MM.1S (cell line): ENCODE data around the gene COPG1.

Experiments used
- DNase-seq: peaks from one replicate; pipeline ENCODE4 v3.0.0-alpha.2; 2015
- H2AFZ ChIP-seq: fragments of 300-600 bp; sonication (generic); 2 replicates; pipeline ENCODE4 v1.6.0; 2016; ENCODE audit warnings: antibody characterized with exemption, low read length
- H3F3A ChIP-seq: fragments of 300-600 bp; sonication (generic); 2 replicates; pipeline ENCODE4 v1.6.1; 2016; ENCODE audit warnings: mild to moderate bottlenecking, antibody characterized with exemption, low read length, moderate library complexity, mixed read lengths; ENCODE audit not compliant: insufficient read depth
- H3K27ac ChIP-seq: fragments of 300-600 bp; sonication (generic); 2 replicates; pipeline ENCODE4 v1.5.1; 2016; ENCODE audit warnings: mild to moderate bottlenecking, low read length
- H3K27me3 ChIP-seq: fragments of 300-600 bp; sonication (generic); replicated peaks from 2 replicates; pipeline ENCODE4 v1.6.0; 2016; ENCODE audit warnings: low read length; ENCODE audit not compliant: insufficient read depth
- H3K36me3 ChIP-seq: fragments of 300-600 bp; sonication (generic); replicated peaks from 2 replicates; pipeline ENCODE4 v1.6.1; 2016; ENCODE audit warnings: mild to moderate bottlenecking, low read length, mixed read lengths; ENCODE audit not compliant: insufficient read depth
- H3K4me1 ChIP-seq: fragments of 300-600 bp; sonication (generic); 2 replicates; pipeline ENCODE4 v1.6.1; 2016; ENCODE audit warnings: low read length, mixed read lengths
- H3K4me2 ChIP-seq: fragments of 300-600 bp; sonication (generic); 2 replicates; pipeline ENCODE4 v1.6.0; 2016; ENCODE audit warnings: low read depth, low read length
- H3K4me3 ChIP-seq: fragments of 300-600 bp; sonication (generic); 2 replicates; pipeline ENCODE4 v1.5.1; 2016; ENCODE audit warnings: low read length, mixed read lengths
- H3K79me2 ChIP-seq: fragments of 300-600 bp; sonication (generic); 2 replicates; pipeline ENCODE4 v1.6.1; 2016; ENCODE audit warnings: mixed run types, low read length, mixed read lengths
- H3K9ac ChIP-seq: fragments of 300-600 bp; sonication (generic); 2 replicates; pipeline ENCODE4 v1.6.1; 2016; ENCODE audit warnings: low read length, mixed read lengths
- H3K9me2 ChIP-seq: fragments of 300-600 bp; sonication (generic); replicated peaks from 2 replicates; pipeline ENCODE4 v1.6.1; 2016; ENCODE audit warnings: mild to moderate bottlenecking, low read length, mixed read lengths; ENCODE audit not compliant: insufficient read depth
- H3K9me3 ChIP-seq: fragments of 300-600 bp; sonication (generic); replicated peaks from 2 replicates; pipeline ENCODE4 v1.6.1; 2016; ENCODE audit warnings: mild to moderate bottlenecking, low read length, mixed read lengths; ENCODE audit not compliant: insufficient read depth
- H4K20me1 ChIP-seq: fragments of 300-600 bp; sonication (generic); 2 replicates; pipeline ENCODE4 v1.6.1; 2016; ENCODE audit warnings: mild to moderate bottlenecking, low read length, moderate library complexity, mixed read lengths; ENCODE audit not compliant: insufficient read depth
- EZH2 ChIP-seq: fragments of 300-600 bp; sonication (generic); optimal IDR thresholded peaks from 2 replicates; pipeline ENCODE3; 2017; ENCODE audit warnings: low read depth, mild to moderate bottlenecking, antibody characterized with exemption, low read length, mixed read lengths
- EZH2phosphoT487 ChIP-seq: fragments of 300-600 bp; sonication (generic); IDR thresholded peaks from 2 replicates; pipeline ENCODE4 v1.6.1; 2018; ENCODE audit warnings: antibody characterized with exemption, low read length
- TF ChIP-seq, protein P1 (sequence below): fragments of 300-600 bp; sonication (generic); IDR thresholded peaks from 2 replicates; pipeline ENCODE4 v1.5.1; 2016; ENCODE audit warnings: antibody characterized with exemption, low read length, mixed read lengths

Gene COPG1

DNA sequence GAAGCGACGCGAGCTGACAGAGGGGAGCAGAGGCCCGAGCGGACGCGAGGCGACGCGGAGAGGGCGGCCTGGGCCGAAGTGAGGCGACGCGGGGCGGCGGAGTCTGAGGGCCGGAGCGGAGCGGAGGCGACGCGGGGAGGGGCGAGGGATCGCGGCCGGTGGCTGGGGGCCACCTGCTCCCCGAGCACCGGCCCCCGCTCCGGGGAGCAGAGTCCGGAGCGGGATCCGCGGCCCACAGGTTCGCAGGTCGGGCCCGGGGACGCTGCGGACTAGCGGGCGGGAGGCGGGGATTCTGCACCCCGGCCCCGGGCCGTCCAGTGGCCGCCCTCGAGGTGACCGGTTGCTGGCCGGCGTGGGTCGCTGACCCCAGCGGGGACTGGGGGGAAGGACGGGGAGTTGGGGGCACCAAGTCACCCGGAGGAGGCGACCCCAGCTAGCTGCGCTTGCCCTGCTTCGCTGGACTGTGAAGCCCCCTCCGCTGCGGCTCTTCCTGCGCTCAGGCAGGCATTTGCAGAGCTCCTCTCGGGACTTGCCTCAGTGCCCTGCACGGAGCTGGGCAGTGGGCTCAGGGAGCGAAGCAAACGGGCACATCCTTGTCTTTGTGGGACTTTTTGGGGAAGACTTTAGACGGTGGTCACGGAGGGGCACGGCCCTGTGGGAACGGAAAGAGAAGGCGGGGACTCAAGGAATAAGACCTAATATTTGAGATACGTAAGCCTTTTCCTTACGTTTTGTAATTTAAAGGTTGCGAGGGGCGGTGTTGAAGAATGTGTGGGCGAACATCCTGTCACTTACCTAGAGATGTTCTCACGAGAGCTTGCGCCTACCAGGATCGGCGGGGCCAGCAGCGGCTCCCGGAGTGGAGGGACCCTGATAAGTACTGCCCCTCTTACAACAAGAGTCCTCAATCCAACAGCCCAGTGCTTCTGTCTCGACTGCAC, 29.8 kb downstream of the COPG1 start:
- no peak overlapping the region for H2AFZ ChIP-seq
- H4K20me1 ChIP-seq, result no peaks in the 10 kb centered on the region
- H3K4me2 ChIP-seq, result peak overlapping the region; percentile 69
- peaks cover 77% of the 10 kb centered on the region for H3K4me1 ChIP-seq
- no peaks in the 10 kb centered on the region for H3K9me3 ChIP-seq
- peak overlapping the region; percentile 90 for H3K27ac ChIP-seq
- H3K9me2 ChIP-seq, result no peaks in the 10 kb centered on the region
- peak overlapping the region; percentile 99 for H3K4me3 ChIP-seq
- DNase-seq, result peak; percentile 41
- H3K79me2 ChIP-seq, result peaks cover 53% of the 10 kb centered on the region
- H3K27me3 ChIP-seq, result no peaks in the 10 kb centered on the region
- H3K9ac ChIP-seq, result peak overlapping the region; percentile 100
- no peaks in the 10 kb centered on the region; the same call in 1 of the 2 replicates for H3K36me3 ChIP-seq
- TF ChIP-seq, protein P1, sequence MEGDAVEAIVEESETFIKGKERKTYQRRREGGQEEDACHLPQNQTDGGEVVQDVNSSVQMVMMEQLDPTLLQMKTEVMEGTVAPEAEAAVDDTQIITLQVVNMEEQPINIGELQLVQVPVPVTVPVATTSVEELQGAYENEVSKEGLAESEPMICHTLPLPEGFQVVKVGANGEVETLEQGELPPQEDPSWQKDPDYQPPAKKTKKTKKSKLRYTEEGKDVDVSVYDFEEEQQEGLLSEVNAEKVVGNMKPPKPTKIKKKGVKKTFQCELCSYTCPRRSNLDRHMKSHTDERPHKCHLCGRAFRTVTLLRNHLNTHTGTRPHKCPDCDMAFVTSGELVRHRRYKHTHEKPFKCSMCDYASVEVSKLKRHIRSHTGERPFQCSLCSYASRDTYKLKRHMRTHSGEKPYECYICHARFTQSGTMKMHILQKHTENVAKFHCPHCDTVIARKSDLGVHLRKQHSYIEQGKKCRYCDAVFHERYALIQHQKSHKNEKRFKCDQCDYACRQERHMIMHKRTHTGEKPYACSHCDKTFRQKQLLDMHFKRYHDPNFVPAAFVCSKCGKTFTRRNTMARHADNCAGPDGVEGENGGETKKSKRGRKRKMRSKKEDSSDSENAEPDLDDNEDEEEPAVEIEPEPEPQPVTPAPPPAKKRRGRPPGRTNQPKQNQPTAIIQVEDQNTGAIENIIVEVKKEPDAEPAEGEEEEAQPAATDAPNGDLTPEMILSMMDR, result no peak
- TF ChIP-seq EZH2phosphoT487, result no peak
- TF ChIP-seq EZH2, result no peak
- peaks cover 68% of the 10 kb centered on the region for H3F3A ChIP-seq

DNA sequence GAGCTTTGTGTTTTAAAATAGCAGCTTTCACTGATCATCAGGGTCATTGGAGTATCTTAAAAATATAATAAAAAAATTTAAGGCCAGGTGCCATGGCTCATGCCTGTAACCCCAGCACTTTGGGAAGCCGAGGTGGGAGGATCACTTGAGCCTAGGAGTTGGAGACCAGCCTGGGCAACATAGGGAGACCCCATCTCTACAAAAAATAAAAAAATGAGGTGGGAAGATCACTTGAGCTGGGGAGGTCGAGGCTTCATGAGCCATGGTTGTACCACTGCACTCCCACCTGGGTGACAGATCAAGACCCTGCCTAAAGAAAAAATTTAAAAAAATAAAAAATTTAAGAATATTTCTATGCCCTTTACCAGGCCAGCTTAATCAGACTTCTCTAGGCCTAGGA, 30.8 kb downstream of the COPG1 start:
- Histone ChIP-seq H2AFZ (no peak overlapping the region), H3K36me3 (no peaks in the 10 kb centered on the region; the same call in 1 of the 2 replicates), H3K4me1 (peaks cover 68% of the 10 kb centered on the region), H3K9ac (peak overlapping the region; percentile 100), H3K27me3 (no peaks in the 10 kb centered on the region), H3K27ac (peak overlapping the region; percentile 90; the same call in 1 of the 2 replicates), H4K20me1 (no peaks in the 10 kb centered on the region), H3K9me2 (no peaks in the 10 kb centered on the region), H3K4me2 (peak overlapping the region; percentile 69), H3K79me2 (peaks cover 59% of the 10 kb centered on the region), H3K9me3 (no peaks in the 10 kb centered on the region), H3F3A (peaks cover 64% of the 10 kb centered on the region), H3K4me3 (peak overlapping the region; percentile 99)
- DNase-seq, result no peak
- no peak for TF ChIP-seq EZH2
- TF ChIP-seq EZH2phosphoT487, result no peak
- TF ChIP-seq, protein P1, result no peak

DNA sequence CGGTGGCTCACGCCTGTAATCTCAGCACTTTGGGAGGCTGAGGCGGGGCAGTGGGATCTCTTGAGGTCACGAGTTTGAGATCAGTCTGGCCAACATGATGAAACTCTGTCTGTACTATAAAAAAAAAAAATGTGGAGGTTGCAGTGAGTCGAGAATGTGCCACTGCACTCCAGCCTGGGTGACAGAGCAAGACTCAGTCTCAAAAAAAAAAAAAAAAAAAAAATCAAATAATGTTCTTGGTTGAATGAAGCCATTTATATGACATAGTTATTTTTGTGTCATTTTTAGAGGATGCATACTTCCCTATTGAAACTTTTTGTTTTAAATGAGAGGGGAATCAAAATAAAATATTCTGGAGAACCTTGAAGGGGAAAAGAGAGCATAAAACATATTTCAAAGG, 32.3 kb downstream of the COPG1 start:
- Histone ChIP-seq H4K20me1 (no peaks in the 10 kb centered on the region), H3K36me3 (no peaks in the 10 kb centered on the region), H3K4me3 (0 out of 2 replicates have a peak overlapping the region, but pooled peaks have one; percentile 24), H3K27me3 (no peaks in the 10 kb centered on the region), H3K79me2 (peaks cover 75% of the 10 kb centered on the region), H3K4me2 (peak overlapping the region; percentile 67), H3K9ac (peak overlapping the region; percentile 70), H3K27ac (peak overlapping the region; percentile 93), H3K4me1 (peaks cover 53% of the 10 kb centered on the region), H3F3A (peaks cover 49% of the 10 kb centered on the region), H2AFZ (no peak overlapping the region), H3K9me2 (no peaks in the 10 kb centered on the region), H3K9me3 (no peaks in the 10 kb centered on the region)
- TF ChIP-seq, protein P1, result no peak
- no peak for TF ChIP-seq EZH2
- TF ChIP-seq EZH2phosphoT487, result no peak
- DNase-seq, result no peak
